Endometrial microvascular endothelial cells (primary cell): ENCODE results near the gene TEDC2. TPM values are rescaled to one million over a fixed set of nuclear protein-coding genes. Genes with fewer than 3 reads are reported as not detected.

Experiments used
- in situ Hi-C: cut with HindIII; loops from 2 replicates; pipeline ENCODE4 v1.10.0; 2017; ENCODE audit warnings: low sequenced_read_pairs, low pct_unique_long_range_greater_than_20kb; ENCODE audit errors: inconsistent ontology term
- total RNA-seq: library from RNA; depleted of rRNA; stranded (reverse); fragments of >200 nt; gene quantifications from one replicate; pipeline ENCODE4 v1.2.3, GENCODE V29; 2015; ENCODE audit errors: inconsistent ontology term

Gene TEDC2, protein sequence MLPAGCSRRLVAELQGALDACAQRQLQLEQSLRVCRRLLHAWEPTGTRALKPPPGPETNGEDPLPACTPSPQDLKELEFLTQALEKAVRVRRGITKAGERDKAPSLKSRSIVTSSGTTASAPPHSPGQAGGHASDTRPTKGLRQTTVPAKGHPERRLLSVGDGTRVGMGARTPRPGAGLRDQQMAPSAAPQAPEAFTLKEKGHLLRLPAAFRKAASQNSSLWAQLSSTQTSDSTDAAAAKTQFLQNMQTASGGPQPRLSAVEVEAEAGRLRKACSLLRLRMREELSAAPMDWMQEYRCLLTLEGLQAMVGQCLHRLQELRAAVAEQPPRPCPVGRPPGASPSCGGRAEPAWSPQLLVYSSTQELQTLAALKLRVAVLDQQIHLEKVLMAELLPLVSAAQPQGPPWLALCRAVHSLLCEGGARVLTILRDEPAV
- 10.1 TPM for total RNA-seq

DNA sequence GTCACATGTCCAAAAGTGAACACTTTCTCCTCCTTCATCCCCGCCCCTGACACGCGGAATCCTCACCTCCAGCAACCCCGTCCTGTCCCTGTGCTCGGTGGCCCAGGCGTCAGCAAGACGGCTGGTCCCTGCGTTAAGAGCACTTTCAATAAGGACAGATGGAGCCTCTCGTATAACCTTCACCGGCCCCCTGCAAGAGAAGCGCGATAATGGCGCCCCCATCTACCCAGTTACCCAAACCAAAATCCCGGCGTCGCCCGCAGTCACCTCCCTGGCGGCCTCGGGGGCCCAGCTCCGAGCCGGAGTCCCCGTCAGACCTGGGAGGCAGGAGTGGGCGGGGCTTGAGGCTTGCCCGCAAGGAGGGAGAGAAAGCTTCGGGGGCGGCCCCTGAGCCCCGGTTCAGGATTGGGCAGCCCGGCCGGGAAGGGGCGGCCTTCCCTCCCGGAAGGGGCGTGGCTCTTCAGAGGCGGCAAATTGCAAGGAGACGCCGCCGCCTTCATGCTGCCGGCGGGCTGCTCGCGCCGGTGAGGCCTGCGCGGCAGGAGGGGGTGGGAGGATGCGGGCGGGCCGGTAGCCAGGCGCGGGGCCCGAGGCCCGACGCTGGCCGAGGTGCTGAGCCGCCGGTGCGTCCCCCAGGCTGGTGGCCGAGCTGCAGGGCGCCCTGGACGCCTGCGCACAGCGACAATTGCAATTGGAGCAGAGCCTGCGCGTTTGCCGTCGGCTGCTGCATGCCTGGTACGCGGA is at the start of gene TEDC2:
TEDC2 (plus strand) TSS at position 463 of the 744 bp plus-strand sequence; CDS start at position 499, 36 bp downstream.
- in situ Hi-C loops = no loop called here

DNA sequence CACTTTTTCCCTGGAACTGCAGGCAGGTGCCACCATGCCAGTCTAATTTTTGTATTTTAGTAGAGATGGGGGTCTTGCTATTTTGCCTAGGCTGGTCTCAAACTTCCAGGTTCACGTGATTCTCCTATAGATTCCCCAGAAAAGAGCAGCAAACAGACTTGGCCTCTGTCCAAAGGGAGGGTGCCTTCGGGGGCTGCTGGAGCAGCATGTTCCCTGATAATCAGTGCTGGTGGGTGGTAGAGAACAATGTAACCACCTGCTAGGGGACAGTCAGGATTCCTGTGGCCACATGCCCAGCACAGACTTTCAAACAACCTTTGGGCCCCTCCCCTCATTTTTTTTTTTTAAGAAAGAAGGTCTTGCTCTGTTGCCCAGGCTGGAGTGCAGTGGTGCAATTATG is 44.8 kb upstream of the TEDC2 start:
- in situ Hi-C loops = no loop called here

DNA sequence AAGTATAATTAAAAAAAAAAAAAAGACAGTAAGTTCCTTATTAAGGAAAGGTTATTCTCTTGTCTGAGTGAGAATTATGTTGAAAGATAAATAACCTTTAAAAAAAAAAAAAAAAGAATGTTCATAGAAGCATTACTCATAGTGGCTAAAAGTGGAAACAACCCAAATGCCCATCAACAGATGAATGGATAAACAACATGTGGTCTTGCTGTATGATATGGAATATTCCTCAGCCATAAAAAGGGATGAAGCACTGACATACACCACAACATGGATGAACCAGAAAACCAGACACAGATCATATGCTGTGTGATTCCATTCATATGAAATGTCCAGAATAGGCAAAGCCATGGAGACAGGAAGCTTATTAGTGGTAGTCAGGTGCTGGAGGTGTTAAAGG is 39.9 kb upstream of the TEDC2 start:
- in situ Hi-C loops = no loop called here

DNA sequence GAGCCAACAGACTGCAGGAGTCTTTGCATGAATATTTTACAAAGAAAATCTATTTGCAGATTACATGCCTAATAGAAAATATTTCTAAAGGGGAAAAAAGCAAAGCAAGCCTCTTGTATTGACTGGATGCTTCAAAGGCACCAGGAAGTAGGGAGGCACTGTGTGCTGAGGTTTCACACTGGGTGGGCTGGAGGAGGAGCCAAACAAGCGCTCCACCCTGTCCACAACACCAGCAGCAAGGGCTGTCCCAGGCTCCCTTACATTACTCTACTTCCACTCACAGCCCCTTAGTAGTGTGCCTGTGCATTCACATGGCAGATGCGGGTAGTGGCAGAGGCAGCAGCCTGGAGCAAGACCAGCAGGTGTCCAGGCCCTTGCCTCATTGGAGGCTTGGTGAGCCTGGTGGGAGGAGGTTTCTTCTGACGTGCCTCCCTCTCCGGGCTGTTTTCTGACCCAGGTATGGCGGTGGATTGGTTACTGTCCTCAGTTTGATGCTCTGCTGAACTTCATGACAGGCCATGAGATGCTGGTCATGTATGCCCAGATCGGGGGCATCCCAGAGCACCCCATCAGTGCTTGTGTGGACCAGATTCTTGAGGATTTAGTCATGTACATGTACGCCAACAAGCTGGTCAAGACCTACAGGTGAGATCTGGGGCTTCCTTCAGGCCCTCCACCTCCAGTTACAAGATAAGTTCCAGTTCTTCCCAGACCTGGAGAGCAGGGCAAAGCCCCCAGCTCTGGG is 37.6 kb upstream of the TEDC2 start:
- in situ Hi-C loops = no loop called here

DNA sequence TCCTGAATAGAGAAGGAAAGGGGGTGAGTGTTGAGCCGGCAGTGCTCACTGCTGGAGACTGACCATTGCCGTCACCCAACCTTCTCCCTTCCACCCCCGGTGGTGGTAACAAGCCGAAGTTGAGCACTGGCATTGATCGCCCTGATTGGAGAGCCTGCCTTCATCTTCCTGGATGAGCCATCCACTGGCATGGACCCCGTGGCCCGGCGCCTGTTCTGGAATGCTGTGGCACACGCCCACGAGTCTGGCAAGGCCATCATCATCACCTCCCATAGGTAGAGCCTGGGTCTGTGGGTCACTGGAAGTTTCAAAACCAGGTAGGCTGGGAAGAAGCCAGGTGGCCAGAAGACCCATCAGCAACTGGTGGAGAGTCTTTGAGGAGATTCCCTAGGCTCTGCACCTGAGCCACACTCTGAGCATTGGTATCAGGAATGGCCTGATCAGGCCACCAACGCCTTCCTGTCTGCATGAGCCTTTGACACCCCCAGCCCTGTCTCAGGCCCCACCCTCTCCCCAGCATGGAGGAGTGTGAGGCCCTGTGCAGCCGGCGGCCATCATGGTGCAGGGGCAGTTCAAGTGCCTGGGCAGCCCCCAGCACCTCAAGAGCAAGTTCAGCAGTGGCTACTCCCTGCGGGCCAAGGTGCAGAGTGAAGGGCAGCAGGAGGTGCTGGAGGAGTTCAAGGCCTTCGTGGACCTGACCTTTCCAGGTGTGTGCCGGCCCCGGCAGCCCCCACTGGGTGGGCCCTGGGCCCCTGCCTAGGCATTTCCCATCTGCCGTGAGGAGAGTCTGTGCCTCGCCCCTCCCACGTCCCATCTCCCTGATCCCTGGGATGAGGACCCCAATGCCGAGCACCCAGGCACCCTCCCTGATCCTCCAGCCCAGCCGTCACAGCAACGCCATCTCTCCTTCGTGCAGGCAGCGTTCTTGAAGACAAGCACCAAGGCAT is 35.6 kb upstream of the TEDC2 start:
- in situ Hi-C loops = no loop called here

DNA sequence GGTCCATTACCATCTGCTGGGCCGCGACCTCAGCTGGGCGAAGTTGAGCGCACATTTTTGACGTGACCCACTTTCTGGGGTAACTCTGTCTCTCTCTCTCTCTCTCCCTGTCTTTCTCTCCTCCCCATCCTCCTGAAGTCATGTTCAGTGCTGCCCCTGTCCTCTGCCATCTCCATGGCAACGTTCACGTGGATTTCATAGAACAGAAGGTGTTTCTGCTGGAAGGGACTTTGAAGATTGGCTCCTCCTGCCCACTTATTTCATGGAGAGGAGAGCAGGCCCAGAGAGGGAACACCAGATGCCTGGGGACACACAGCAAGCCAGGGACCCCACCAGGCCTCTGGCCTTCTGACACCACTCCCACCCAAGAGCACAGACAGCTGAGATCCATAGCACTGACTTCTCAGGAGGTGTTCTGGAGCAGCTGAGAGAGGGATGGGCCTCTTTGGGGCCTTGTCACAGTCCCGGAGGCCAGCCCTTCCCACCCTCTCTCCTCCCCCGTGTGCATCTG is 34.8 kb upstream of the TEDC2 start:
- in situ Hi-C loops = no loop called here

DNA sequence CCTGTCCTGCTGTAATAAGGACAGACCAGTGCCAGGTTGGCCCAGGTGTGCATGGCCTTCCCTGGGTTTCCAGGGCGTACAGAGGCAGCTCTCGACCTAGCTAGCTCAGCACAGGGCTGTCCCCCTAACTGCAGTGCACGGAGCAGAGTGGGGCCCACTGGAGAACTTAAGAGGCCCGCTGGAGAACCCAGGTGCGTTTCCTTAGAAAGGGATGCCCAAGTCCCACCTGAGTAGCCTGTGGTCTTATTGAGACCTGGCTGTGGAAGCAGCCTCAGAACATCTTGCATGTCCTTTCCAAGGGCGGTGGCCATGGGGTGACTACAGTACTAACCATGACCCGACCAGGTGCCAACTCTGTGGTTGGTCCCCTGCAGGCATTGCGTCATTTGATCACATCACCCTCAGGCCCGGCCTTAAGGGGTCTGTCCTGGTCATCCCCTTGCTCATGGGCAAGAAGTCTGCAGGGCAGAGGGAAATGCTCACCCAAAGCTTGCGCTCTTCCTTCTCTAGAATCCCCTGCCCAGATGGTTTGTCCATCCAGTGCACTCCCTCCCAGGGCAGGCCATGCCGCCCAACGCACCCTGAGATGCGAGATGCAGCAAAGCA is 34.0 kb upstream of the TEDC2 start:
- in situ Hi-C loops = no loop called here

DNA sequence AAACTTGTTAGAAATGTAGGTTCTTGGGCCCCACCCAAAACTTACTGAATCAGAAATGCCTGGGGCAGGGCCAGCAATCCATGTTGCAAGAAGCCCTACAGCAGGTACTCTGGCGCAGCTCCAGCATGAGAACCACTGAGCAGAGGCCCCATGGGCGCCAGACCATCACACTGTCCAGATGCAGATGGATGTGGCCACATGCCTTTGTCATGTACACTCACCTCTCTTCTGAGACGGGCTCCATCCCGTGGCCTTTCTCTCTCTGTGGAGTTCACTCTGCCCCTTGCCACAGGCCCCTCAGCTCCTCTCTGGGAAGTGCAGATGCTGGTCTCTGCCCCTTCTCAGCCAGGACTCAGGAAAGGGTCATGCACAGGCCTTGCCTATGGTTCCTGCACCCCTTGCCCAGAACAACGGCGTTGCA is 33.0 kb upstream of the TEDC2 start:
- in situ Hi-C loops = no loop called here

DNA sequence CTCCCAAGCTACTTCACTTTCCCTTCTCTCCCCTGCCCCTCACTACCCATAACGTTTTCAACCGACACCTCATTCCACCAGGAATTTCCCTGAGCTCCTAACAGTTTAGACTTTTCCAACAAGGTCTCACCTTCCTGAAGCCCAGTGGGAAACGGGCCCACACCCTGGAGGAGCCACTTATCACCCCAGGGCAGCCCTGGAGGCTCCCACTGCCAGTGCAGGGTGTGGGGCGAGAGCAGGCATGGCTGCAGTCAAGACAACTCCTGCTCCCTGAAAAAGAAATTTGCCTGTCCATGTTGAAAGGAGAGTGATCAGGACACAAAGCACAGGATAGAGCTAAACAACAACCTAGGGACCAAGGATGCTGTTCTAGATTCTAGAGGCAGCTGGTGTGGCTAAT is 32.4 kb upstream of the TEDC2 start:
- in situ Hi-C loops = no loop called here

DNA sequence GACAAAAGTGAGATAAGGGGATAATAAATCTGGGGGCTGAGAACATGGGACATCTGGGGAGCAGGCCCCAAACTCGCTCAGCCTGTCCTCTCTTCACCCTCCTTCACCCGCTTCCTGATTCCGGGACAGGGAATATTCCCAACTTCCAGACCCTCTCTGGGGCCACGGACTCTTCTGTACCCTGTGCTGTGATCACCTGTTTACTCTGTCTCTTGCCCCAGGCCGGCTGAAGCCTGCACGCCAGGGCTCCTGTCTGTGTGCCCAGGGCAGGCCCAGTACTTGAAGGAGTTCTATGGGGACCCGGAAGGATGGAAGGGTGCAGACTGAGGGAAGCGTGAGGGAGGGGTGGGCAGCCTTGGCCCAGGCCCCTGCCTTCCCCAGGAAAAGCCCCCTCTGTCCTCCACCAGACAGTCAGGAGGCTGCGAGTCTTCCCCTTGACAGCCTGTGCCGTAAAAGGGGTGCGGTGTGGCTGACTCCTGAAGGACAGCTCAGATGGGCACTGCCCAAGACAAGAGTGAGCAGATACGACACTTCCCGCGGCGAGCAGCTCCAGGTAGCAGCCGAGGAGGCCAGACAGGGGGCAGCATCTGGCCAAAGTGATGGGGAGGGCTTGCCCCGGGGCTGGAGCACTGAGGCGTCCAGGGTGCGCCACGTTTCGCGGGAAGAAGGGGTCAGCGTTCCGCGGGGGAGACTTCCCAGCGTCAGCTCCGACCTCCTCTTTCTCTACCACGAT is 31.7 kb upstream of the TEDC2 start:
- in situ Hi-C loops = no loop called here

DNA sequence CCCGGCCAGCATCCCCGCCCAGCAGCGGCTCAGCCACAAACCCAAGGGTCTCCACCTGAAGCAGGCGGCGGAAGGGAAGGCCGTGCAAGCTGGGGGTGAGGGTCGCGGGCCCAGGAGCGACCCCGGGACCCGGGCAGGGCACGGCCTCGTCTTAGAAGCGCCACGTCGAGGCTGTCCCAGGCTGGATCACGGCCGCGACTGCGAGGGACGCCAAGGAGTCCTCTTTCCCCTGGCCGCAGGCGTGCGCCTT is 31.2 kb upstream of the TEDC2 start:
- in situ Hi-C loops = no loop called here

DNA sequence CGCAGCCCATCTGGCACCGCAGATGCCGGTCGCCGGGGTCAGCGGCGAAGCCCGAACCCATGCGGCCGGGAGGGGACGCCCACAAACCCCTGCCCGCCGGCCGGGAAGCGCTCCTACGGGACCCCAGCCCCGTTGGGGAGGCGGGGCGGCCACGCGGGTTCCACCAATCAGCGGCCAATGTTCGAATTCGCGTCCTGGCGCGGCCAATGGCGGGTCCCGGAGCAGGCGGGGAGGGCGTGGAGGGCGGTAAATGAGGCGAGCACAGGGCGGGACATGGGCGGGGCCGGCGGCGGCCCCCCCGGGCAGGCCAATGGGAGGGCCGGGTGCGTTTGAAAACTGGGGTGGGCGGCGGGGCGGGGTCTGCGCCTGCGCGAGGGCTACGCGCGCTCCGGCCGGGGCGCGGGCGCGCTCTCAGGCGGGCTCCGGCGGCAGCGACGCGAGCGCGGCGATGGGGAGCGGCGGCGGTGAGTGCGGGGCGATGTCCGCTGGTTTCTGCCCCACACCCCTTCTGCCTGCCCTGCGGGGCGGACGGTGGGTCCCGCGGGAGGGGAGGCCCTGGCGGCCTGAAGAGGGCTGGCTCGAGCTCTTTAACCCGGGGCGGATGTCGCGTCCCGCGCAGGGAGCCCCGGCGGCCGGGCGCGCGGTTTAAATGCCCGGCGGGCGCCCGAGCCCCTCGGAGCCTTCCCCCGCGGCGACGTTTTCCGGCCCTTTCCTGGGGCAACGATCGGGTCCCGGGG is 30.7 kb upstream of the TEDC2 start, which contains the start of gene CCNF:
CCNF (plus strand) TSS at position 414 of the 737 bp plus-strand sequence; CDS start at position 449, 35 bp downstream.
- in situ Hi-C loops = no loop called here

DNA sequence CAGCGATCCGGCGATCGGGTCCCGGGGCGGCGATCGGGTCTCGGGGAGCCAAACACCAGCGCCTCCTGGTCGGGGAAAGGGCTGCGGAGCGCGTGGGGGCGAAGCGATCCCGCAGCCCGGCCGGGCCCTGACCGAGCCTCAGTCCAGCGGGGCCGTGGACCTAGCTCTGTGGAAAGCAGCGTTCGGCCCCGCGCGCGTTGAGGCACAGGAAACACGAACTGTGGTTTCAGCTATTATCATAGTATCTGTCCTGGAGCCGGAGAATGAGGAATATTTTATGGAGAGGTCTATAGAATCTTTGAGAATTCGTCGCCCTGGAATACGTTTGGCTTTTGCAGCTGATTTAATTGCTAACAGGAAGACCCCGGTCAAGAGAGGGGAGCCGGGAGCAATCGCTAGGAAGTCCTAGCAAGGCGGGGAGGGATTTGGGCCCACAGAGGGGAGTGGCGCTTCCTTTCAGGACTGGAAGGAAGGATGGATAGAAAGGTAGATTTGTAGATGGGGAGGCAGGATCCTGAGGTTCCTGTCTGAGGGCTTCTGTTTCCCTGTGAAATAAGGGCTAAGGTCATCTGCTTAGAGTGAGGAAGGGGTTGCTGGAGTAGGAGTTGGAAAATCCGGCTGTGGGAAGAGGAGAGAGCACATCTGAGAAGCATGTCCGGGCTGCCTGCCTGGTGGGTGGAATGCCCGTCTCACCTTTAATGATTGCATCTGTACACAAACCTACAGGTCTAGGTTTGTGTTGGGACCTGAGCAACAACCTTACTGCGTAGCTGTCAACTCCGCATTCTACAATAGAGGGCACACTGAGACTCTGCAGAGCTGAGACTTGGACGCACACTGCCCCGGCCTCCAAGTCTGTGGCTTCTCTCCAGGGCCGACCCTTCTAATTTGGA is 29.9 kb upstream of the TEDC2 start:
- in situ Hi-C loops = no loop called here

DNA sequence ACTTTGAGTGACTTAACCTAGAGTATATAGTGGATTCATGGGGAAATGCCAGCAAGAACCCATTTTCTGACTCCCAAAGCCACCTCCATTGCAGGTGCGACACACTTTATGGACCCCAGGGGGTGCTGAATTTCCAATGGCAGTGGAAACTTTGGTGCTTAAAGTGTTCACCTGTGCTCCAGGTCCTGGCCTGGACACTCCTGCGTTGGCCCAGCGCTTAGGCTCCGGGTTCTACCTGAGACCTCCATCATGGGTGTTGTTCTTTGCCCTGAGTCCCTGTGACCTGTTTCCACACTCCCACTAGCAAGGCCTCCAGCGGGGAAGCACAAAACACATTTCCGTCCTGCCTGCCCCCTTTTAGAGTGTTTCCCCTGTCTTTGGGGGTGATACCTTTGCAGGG is 27.6 kb upstream of the TEDC2 start:
- in situ Hi-C loops = no loop called here

DNA sequence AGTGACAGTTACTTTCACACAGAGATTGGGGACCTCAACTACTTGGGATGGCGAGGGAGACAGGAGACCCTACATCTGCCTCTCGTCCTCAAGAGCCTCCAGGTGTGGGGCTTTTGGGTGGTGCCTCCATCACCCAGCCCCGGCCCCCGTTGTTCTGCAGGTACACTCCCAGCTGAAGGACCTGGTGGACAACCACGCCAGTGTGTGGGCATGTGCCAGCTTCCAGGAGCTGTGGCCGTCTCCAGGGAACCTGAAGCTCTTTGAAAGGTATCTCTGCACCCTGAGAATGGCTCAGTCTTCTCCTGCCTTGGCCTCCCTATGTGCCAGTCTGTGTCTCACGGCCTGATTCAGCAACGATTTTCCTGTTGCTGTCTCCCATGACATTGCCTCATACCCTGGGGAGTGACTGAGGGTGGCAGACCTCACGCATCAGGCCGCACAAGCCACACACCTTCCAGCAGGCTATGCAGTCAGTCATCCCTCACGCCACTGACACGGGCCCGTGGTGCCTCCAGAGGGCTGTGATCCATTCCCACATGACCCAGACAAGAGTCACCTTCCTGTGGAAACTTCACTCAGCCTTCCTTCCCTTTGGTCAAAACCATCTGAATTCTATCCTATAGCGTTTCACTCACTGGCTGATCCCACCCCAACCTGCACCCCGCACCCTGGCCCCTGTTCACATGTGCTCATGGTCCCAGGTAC is 27.0 kb upstream of the TEDC2 start:
- in situ Hi-C loops = no loop called here
